GM23338 (cell line): ENCODE results near the gene DHX29. TPM values are rescaled to one million over a fixed set of nuclear protein-coding genes. Genes with fewer than 3 reads are reported as not detected.

Experiments
- ATAC-seq: fragments of 200-7000 bp; cut with Tn5 transposase; 3 replicates; pipeline ENCODE4 v1.9.1; 2020
- DNase-seq: peaks from one replicate; pipeline ENCODE4 v3.0.0-alpha.2; 2015; ENCODE audit warnings: low spot score
- H2AFZ ChIP-seq: fragments of 200-600 bp; sonication (generic); 2 replicates; pipeline ENCODE4 v1.8.0; 2016; ENCODE audit warnings: antibody characterized with exemption, mild to moderate bottlenecking, moderate library complexity
- H3F3A ChIP-seq: fragments of 200-600 bp; sonication (generic); replicated peaks from 2 replicates; pipeline ENCODE4 v1.8.0; 2017; ENCODE audit warnings: antibody characterized with exemption, mixed run types, low read depth
- H3K27ac ChIP-seq: fragments of 200-600 bp; sonication (generic); 2 replicates; pipeline ENCODE4 v1.6.1; 2016; ENCODE audit warnings: low read depth
- H3K27me3 ChIP-seq: fragments of 200-600 bp; sonication (generic); 2 replicates; pipeline ENCODE4 v1.8.0; 2016; ENCODE audit warnings: mild to moderate bottlenecking, mixed run types, moderate library complexity; ENCODE audit not compliant: insufficient read depth
- H3K36me3 ChIP-seq: fragments of 200-600 bp; sonication (generic); 2 replicates; pipeline ENCODE4 v1.8.0; 2016; ENCODE audit warnings: mild to moderate bottlenecking; ENCODE audit not compliant: insufficient read depth
- H3K4me1 ChIP-seq: fragments of 200-600 bp; sonication (generic); 2 replicates; pipeline ENCODE4 v1.8.0; 2016; ENCODE audit warnings: mild to moderate bottlenecking, moderate library complexity; ENCODE audit not compliant: insufficient read depth
- H3K4me2 ChIP-seq: fragments of 200-600 bp; sonication (generic); 2 replicates; pipeline ENCODE4 v1.7.1; 2017; ENCODE audit warnings: mixed run types
- H3K4me3 ChIP-seq: fragments of 200-600 bp; sonication (generic); 2 replicates; pipeline ENCODE4 v1.6.1; 2016; ENCODE audit warnings: mixed run types
- H3K79me2 ChIP-seq: fragments of 200-600 bp; sonication (generic); replicated peaks from 2 replicates; pipeline ENCODE4 v1.8.0; 2017; ENCODE audit warnings: mild to moderate bottlenecking; ENCODE audit not compliant: insufficient read depth
- H3K9me2 ChIP-seq: fragments of 200-600 bp; sonication (generic); 2 replicates; pipeline ENCODE4 v1.8.0; 2017; ENCODE audit not compliant: insufficient read depth
- H4K20me1 ChIP-seq: fragments of 200-600 bp; sonication (generic); replicated peaks from 2 replicates; pipeline ENCODE4 v1.8.0; 2017; ENCODE audit warnings: mild to moderate bottlenecking; ENCODE audit not compliant: insufficient read depth
- H3K27ac Mint-ChIP-seq: 2 replicates; pipeline ENCODE4 v1.8.0; 2020; ENCODE audit warnings: inconsistent platforms, mild to moderate bottlenecking, moderate library complexity, mixed read lengths
- H3K27me3 Mint-ChIP-seq: 3 replicates; pipeline ENCODE4 v1.8.0; 2022; ENCODE audit warnings: low read depth, mild to moderate bottlenecking, moderate library complexity, mixed read lengths, inconsistent platforms; ENCODE audit not compliant: insufficient read depth, poor library complexity
- H3K36me3 Mint-ChIP-seq: 3 replicates; pipeline ENCODE4 v1.8.0; 2021; ENCODE audit warnings: low read depth, mild to moderate bottlenecking, inconsistent platforms, moderate library complexity, mixed read lengths
- H3K4me1 Mint-ChIP-seq: 3 replicates; pipeline ENCODE4 v1.8.0; 2020; ENCODE audit warnings: mild to moderate bottlenecking, inconsistent platforms, mixed read lengths
- H3K4me3 Mint-ChIP-seq: 3 replicates; pipeline ENCODE4 v1.8.0; 2021; ENCODE audit warnings: moderate library complexity, mild to moderate bottlenecking, inconsistent platforms, mixed read lengths
- H3K9me3 Mint-ChIP-seq: 3 replicates; pipeline ENCODE4 v1.8.0; 2020; ENCODE audit warnings: moderate library complexity, mild to moderate bottlenecking, inconsistent platforms, mixed read lengths
- CREB1 ChIP-seq: fragments of 250-450 bp; sonication (Bioruptor Pico); IDR thresholded peaks from 2 replicates; pipeline ENCODE4 v1.5.0; 2020; ENCODE audit warnings: low read depth, mild to moderate bottlenecking, moderate library complexity
- CTCF ChIP-seq, 2 experiments: fragments of 200-600 bp in 1 of 2; sonication (generic) in 1 of 2; conservative IDR thresholded peaks; 2 replicates each; pipeline versions ENCODE4 v1.5.1 to v1.6.1; 2016 to 2017; ENCODE audit warnings: antibody characterized with exemption in 2 of 2, low read depth in 2 of 2, mild to moderate bottlenecking in 2 of 2, moderate library complexity in 1 of 2
- ETS1 ChIP-seq: IDR thresholded peaks from 2 replicates; pipeline ENCODE4 v1.6.1; 2016; ENCODE audit warnings: antibody characterized with exemption
- EZH2phosphoT487 ChIP-seq: fragments of 200-600 bp; sonication (generic); IDR thresholded peaks from one replicate; pipeline ENCODE4 v1.8.1; 2018; ENCODE audit warnings: antibody characterized with exemption; ENCODE audit not compliant: unreplicated experiment
- JUNB ChIP-seq: IDR thresholded peaks from one replicate; pipeline ENCODE4 v1.6.1; 2016; ENCODE audit warnings: antibody characterized with exemption; ENCODE audit not compliant: unreplicated experiment
- NANOG ChIP-seq: IDR thresholded peaks from 2 replicates; pipeline ENCODE4 v1.6.1; 2016; ENCODE audit warnings: antibody characterized with exemption, borderline replicate concordance
- POLR2AphosphoS5 ChIP-seq: IDR thresholded peaks from 2 replicates; pipeline ENCODE4 v1.6.1; 2016; ENCODE audit warnings: antibody characterized with exemption, low read depth
- STAT1 ChIP-seq: IDR thresholded peaks from one replicate; pipeline ENCODE4 v1.6.1; 2016; ENCODE audit warnings: antibody characterized with exemption; ENCODE audit not compliant: unreplicated experiment
- ZNF114 ChIP-seq: fragments of 250-450 bp; sonication (Bioruptor Pico); IDR thresholded peaks from 2 replicates; pipeline ENCODE4 v1.5.0; 2020; ENCODE audit warnings: mild to moderate bottlenecking, moderate library complexity
- polyA plus RNA-seq: library from polyadenylated mRNA; unstranded; fragments of >200 nt; fragmentation: Nextera tagmentation; extraction: Ambion mirVana; gene quantifications from 2 replicates; pipeline ENCODE4 v1.2.1, GENCODE V29; 2016
- total RNA-seq: library from RNA; depleted of rRNA; stranded (reverse); fragments of >200 nt; shearing (Covaris generic); gene quantifications from 2 replicates; pipeline ENCODE4 v1.2.3, GENCODE V29; 2014

Gene DHX29
- total and polyA plus RNA-seq, 2 experiments from 2014 or later: 34.6 to 137 TPM

- TF ChIP-seq CREB1 (CRISPR knock-in tag) (no peak), ETS1 (no peak), NANOG (no peak), POLR2AphosphoS5 (no peak), EZH2phosphoT487 (no peak), CTCF (conservative IDR thresholded peaks at IDR 0.05; ENCODE audit: low read depth in 2 of 2) (no peak), JUNB (no peak)
Observed at GRCh38 chr5:55254802-55255201, 52.7 kb downstream of the DHX29 start (continued).

- ATAC-seq: no peak
- Histone ChIP-seq H3K27ac (no peak overlapping the region), H3K79me2 (no peaks in the 10 kb centered on the region), H3K4me1 (no peaks in the 10 kb centered on the region), H3K36me3 (no peaks in the 10 kb centered on the region; the same call in 1 of the 2 replicates), H3K27me3 (no peaks in the 10 kb centered on the region), H2AFZ (no peak overlapping the region), H4K20me1 (no peaks in the 10 kb centered on the region), H3K4me2 (no peak overlapping the region), H3K4me3 (no peak overlapping the region), H3F3A (no peaks in the 10 kb centered on the region), H3K9me2 (no peaks in the 10 kb centered on the region)
- no peak for DNase-seq
- Mint-ChIP-seq H3K36me3 (no peaks in the 10 kb centered on the region; the same call in 2 of the 3 replicates), H3K27me3 (no peaks in the 10 kb centered on the region), H3K9me3 (peaks cover 10% of the 10 kb centered on the region), H3K4me3 (no peak overlapping the region), H3K4me1 (no peaks in the 10 kb centered on the region), H3K27ac (no peak overlapping the region)
- TF ChIP-seq STAT1 (no peak), NANOG (no peak), JUNB (no peak), CREB1 (CRISPR knock-in tag) (no peak), CTCF (conservative IDR thresholded peaks at IDR 0.05; ENCODE audit: low read depth in 2 of 2) (no peak), ZNF114 (CRISPR knock-in tag) (no peak)
Observed at GRCh38 chr5:55250064-55250463, 57.4 kb downstream of the DHX29 start.
